RWPE2 (cell line): ENCODE results near the gene UTP3.
"Not testable (repeated sequence)": the region's sequence is repeated elsewhere in the genome, so short reads cannot be mapped to it uniquely, and the experiment has no call there.

Experiments used
- ATAC-seq: fragments of 200-7000 bp; cut with Tn5 transposase; 3 replicates; pipeline ENCODE4 v1.9.1; 2021; ENCODE audit warnings: low read depth
- DNase-seq: peaks from one replicate; pipeline ENCODE4 v3.0.0-alpha.2; 2020; ENCODE audit warnings: low spot score
- H3K27ac ChIP-seq: fragments of 450-650 bp; 2 replicates; pipeline ENCODE4 v1.5.1; 2017; ENCODE audit warnings: mild to moderate bottlenecking; ENCODE audit not compliant: poor library complexity, severe bottlenecking
- H3K27me3 ChIP-seq: fragments of 250-450 bp; sonication (Bioruptor Pico); 2 replicates; pipeline ENCODE4 v1.5.1; 2021; ENCODE audit warnings: mild to moderate bottlenecking, moderate library complexity; ENCODE audit not compliant: insufficient read depth, poor library complexity, severe bottlenecking
- H3K36me3 ChIP-seq: fragments of 250-450 bp; sonication (Bioruptor Pico); 2 replicates; pipeline ENCODE4 v1.5.1; 2020; ENCODE audit warnings: low read depth, mild to moderate bottlenecking, moderate library complexity
- H3K4me1 ChIP-seq: fragments of 250-450 bp; sonication (Bioruptor Pico); 2 replicates; pipeline ENCODE4 v1.5.1; 2021; ENCODE audit warnings: mild to moderate bottlenecking, moderate library complexity; ENCODE audit not compliant: insufficient read depth, poor library complexity, severe bottlenecking
- H3K4me3 ChIP-seq: fragments of 250-450 bp; sonication (Bioruptor Pico); 2 replicates; pipeline ENCODE4 v1.5.1; 2021; ENCODE audit warnings: mild to moderate bottlenecking, moderate library complexity; ENCODE audit not compliant: severe bottlenecking
- H3K9me3 ChIP-seq: fragments of 250-450 bp; sonication (Bioruptor Pico); 2 replicates; pipeline ENCODE4 v1.5.1; 2021; ENCODE audit warnings: mild to moderate bottlenecking, moderate library complexity; ENCODE audit not compliant: severe bottlenecking
- CTCF ChIP-seq: fragments of 450-650 bp; IDR thresholded peaks from one replicate; pipeline ENCODE4 v1.5.1; 2017; ENCODE audit warnings: mild to moderate bottlenecking, moderate library complexity; ENCODE audit not compliant: poor library complexity, severe bottlenecking

UTP3 gene

GRCh38 chr4:70654605-70655011 is 33.7 kb upstream of the UTP3 start:
- Histone ChIP-seq H3K9me3 (no peaks in the 10 kb centered on the region), H3K4me3 (no peak overlapping the region), H3K4me1 (no peaks in the 10 kb centered on the region), H3K27ac (no peak overlapping the region), H3K36me3 (no peaks in the 10 kb centered on the region), H3K27me3 (no peaks in the 10 kb centered on the region)
- ATAC-seq (no peak), DNase-seq (no peak)
- no peak for TF ChIP-seq CTCF

GRCh38 chr4:70657326-70657725 is 31.0 kb upstream of the UTP3 start:
- Histone ChIP-seq H3K36me3 (no peaks in the 10 kb centered on the region), H3K4me3 (no peak overlapping the region), H3K9me3 (no peaks in the 10 kb centered on the region), H3K27me3 (no peaks in the 10 kb centered on the region), H3K4me1 (no peaks in the 10 kb centered on the region), H3K27ac (no peak overlapping the region)
- ATAC-seq (no peak), DNase-seq (no peak)
- no peak for TF ChIP-seq CTCF

- Histone ChIP-seq H3K4me1 (no peaks in the 10 kb centered on the region), H3K27ac (no peak overlapping the region), H3K27me3 (no peaks in the 10 kb centered on the region), H3K9me3 (no peaks in the 10 kb centered on the region), H3K4me3 (no peak overlapping the region), H3K36me3 (no peaks in the 10 kb centered on the region)
- DNase-seq (no peak), ATAC-seq (no peak)
- TF ChIP-seq CTCF, result no peak
These were observed 29.9 kb upstream of the UTP3 start for GRCh38 chr4:70658418-70658817.

- TF ChIP-seq CTCF, result no peak
- ATAC-seq, result no peak
- DNase-seq, result no peak
- Histone ChIP-seq H3K4me1 (no peaks in the 10 kb centered on the region), H3K27me3 (no peaks in the 10 kb centered on the region), H3K27ac (no peak overlapping the region), H3K36me3 (no peaks in the 10 kb centered on the region), H3K9me3 (no peaks in the 10 kb centered on the region), H3K4me3 (no peak overlapping the region)
These were observed 28.2 kb upstream of the UTP3 start for GRCh38 chr4:70660106-70660505.

- not testable (repeated sequence) for DNase-seq, H3K27ac ChIP-seq, H3K9me3 ChIP-seq, ATAC-seq, H3K4me1 ChIP-seq, H3K36me3 ChIP-seq, H3K27me3 ChIP-seq, H3K4me3 ChIP-seq
These were observed 26.9 kb upstream of the UTP3 start for GRCh38 chr4:70661309-70661922.
